GM12892 (cell line): ENCODE data around the gene SLC2A4.

ENCODE experiments used
- DNase-seq: peaks from one replicate; pipeline ENCODE4 v3.0.0; 2011; ENCODE audit not compliant: insufficient read length
- FAIRE-seq: peaks from 2 replicates; lab custom pipeline; 2011; peaks lifted over from hg19 to GRCh38; lab: Jason Lieb, UNC
- POLR2A ChIP-seq: IDR thresholded peaks from 2 replicates; pipeline ENCODE4 v1.6.1; 2011; ENCODE audit warnings: low read depth, low read length, control low read depth
- POLR2AphosphoS5 ChIP-seq: IDR thresholded peaks from 2 replicates; pipeline ENCODE4 v1.6.1; 2011; ENCODE audit warnings: low read depth, low read length, control low read depth
- TAF1 ChIP-seq: IDR thresholded peaks from 2 replicates; pipeline ENCODE4 v1.6.1; 2011; ENCODE audit warnings: low read depth, mild to moderate bottlenecking, control low read depth, low read length, borderline replicate concordance

SLC2A4 gene

DNA sequence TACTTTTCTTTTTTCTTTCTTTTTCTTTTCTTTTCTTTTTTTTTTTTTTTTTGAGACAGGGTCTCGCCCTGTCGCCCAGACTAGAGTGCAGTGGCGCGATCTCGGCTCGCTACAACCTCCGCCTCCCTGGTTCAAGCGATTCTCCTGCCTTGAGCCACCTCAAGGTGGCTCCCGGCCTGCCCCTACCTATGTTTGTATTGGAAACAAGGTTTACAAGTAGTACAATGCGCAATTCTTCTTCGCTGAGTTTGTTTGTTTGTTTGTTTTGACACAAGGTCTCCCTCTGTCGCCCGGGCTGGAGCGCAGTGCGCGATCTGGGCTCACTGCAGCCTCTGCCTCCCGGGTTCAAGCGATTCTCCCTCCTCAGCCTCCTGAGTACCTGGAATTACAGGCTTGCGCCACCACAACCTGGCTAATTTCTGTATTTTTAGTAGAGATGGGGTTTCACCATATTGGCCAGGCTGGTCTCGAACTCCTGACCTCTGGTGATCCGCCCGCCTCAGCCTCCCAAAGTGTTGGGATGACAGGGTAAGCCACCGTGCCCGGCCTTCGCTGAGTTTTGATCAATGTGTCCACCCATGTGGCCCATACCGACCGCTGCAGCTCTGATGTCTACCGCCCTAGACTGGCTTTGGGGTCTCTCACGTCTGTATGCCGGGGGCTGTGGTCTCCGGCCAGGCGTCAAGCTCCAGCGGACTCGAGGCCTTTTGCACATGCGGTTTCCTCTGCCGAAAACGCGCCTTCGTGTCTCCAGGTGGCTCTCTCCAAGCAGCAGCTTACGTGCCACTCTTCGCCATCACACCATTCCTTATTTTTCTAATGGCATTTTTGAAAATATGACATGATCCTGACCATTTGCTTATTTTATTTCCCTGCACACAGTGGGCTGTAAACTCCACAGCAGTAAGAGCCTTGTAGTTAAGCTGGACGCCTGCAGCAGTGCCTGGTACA, 14.0 kb downstream of the SLC2A4 start:
- no peak for DNase-seq
- TF ChIP-seq TAF1 (no peak), POLR2A (no peak), POLR2AphosphoS5 (no peak)
- FAIRE-seq = no peak

DNA sequence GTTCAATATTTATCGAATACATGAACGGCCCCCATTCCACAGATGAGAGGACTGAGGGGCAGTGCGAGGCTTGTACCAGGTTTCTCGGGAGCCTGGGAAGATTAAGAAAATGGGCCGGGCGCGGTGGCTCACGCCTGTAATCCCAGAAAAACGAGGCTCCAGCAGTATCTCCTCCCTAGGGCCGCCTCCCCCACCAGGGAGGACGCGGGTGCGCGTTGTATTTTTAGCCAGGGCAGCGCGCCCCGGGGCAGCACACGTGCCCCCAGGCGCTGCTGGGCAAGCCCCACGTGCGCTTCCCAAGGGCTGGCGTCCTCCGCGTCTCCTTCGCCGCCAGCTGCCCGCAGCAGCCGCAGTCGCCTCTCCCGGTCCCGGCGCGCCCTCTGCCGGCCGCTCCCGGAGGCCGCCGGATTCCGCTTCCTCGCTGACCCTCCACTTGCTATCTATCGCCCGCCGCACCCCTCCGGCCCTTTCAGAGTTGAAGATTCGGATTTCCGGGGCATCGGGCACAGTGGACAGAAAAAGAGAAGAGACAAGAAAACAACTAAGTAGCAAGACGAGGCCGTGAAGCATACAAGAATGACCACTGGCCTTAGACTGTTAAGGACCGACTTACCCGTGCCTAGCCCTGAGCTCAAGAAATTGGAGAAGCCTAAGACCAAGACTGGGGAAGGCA, 14.8 kb downstream of the SLC2A4 start:
- peak; percentile 81 for DNase-seq
- TF ChIP-seq POLR2AphosphoS5 (no peak), TAF1 (no peak), POLR2A (no peak)
- peak; percentile 85 for FAIRE-seq

DNA sequence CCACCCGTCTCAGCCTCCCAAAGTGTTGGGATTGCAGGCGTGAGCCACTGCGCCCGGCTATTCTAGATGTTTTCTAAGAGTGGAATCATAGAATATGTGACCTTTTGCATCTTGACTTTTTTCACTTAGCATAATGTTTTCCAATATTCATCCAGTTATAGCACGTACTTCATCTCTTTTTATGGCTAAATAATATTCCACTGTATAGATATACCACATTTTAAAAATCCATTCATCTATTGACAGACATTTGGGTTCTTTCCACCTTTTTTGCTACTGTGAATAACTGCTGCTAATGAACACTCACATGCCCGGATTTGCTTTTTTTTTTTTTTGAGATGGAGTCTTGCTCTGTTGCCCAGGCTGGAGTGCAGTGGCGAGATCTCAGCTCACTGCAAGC, 22.7 kb downstream of the SLC2A4 start:
- DNase-seq (no peak), FAIRE-seq (no peak)
- TF ChIP-seq POLR2A (no peak), TAF1 (no peak), POLR2AphosphoS5 (no peak)

DNA sequence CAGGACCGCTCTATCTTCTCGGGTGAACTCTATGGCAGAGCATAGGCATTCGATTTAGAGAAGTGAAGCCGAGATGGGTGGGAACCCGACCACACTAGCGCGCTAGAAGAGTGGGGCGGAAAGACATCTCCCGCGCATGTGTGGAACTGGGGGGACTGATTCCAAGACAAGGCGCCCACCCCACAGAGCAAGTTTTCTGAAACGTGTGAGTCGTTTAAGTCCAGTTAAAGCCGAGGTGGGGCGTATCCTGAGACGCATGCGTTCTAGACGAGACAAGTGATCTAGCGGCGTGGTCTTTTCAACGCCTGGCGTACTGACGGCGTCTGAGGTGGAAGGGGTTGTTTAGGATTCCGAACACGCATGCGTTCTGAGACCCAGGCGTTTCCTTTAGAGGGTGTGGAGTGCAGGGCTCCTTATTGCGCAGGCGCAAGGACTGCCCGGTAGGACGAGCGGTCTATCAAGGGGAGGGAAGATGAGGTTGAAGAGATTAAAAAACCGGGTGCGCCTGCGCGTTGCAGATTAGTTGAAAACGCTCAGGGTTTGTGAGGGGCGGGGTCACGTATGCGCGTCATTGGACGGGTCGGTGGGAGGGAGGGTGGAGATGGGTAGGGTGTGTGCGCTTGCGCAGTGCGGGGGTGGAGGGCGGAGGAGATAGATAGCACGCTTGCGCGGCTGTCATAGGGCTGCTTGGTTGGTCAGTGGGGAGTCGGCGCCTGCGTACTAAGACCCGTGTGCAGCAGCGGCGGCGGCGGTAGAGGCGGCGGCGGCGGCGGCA, 25.6 kb downstream of the SLC2A4 start, which contains the start of gene EIF5A:
TSS of gene EIF5A (plus strand) at position 718 of the 775 bp plus-strand sequence. CDS start 2,008 bp downstream, outside the sequence.
- DNase-seq (peak; percentile 95), FAIRE-seq (peak; percentile 99)
- TF ChIP-seq TAF1 = no peak; the same call in 1 of the 2 replicates
- TF ChIP-seq POLR2A = peak; percentile 85
- TF ChIP-seq POLR2AphosphoS5 = peak; percentile 73

DNA sequence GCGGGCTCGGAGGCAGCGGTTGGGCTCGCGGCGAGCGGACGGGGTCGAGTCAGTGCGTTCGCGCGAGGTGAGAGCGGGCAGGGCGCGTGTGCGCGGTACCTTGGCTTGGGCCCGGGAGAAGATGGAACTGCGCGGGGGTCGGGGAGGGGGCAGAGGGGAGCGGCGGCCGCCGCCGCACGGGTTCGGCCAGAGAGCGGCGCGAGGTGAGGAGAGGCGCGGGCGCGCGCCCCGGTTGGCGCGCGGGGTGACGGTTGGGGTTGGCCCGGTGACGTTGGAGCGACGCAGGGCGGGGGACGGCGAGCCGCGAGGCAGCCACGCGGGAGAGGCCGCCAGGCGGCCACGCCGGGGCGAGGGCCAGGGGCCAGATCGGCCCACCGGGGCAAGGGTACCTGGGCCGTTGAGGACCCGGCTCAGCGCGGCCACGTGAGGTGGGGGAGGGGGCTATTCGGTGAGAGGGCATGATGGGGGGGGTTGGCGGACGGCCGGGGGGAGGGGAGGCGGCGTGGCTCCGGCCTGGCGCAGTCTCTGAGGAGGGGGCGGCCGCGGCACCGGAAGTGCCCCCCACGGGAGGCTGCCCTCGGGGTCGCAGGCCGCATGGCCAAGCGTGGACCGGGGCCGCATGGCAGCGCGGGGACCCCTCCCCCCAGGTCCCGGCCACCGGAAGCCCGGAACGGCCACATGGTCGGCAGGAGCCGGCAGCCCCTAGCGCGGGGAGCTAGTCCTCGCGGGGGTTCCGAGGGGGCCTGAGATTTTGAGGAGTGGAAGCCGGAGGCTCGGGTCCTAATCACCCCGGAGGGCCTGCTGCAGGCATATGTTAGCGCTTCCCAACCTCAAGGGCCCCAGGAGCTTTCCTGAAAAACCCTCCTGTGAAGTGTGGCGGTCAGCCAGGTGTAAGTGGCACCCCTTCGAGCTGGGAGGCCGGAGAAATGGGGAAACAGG, 26.4 kb downstream of the SLC2A4 start:
- no peak for DNase-seq
- FAIRE-seq = peak; percentile 48
- TF ChIP-seq POLR2A = peak; percentile 35; the same call in 1 of the 2 replicates
- 0 out of 2 replicates have a peak, but pooled peaks have one; percentile 6 for TF ChIP-seq POLR2AphosphoS5
- no peak; the same call in 1 of the 2 replicates for TF ChIP-seq TAF1

DNA sequence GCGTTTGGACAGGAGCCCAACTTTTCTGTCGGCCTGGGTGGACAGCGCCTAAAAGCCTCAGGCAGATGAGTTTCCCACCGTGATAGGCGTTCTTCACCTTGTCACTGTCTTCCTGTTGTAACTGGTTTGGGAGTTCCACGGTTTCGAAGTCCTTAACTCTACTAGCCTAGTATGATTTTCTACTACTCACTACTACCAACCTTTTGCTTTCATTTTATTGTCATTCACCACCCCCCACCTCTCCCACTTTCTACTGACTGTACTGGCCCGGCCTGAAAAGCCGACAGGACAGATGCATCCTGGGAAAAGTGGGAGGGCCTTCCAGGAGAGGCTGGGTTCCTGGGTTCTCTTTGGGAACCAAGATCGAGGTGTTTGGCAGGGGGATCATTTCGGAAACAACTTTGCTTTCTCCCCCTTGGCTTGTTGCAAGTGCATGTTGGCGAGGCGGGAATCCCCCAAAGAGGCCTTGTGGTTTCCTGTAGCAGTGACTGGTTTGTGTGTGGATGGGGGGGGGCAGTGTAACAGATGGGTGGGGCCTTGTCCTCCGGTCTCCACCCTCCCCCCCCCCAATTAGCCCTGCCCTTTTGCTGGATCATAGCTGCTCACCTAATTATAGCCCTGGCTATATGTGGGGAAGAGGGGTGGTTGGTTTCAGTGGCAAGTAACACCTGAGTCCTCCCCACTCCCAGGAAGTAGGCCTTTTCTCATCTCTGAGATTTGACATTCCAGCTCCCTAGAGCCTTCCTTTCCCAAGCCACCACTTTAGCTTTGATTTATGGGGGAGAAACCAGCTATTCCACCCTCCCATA, 27.3 kb downstream of the SLC2A4 start:
- peak; percentile 93 for FAIRE-seq
- peak; percentile 67 for DNase-seq
- TF ChIP-seq POLR2AphosphoS5 (peak; percentile 80), POLR2A (peak; percentile 72), TAF1 (no peak)

DNA sequence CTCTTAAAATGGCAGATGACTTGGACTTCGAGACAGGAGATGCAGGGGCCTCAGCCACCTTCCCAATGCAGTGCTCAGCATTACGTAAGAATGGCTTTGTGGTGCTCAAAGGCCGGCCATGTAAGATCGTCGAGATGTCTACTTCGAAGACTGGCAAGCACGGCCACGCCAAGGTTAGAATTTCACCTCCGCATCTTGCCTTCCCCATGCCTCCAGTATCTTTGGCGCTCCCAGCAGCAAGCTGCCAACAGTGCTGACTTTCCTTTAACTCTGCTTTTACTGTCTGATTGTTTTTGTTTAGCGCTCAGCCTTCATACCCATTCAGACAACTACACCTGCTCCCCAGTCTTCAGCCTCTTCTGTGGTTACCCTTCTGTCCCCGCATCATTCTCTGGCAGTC, 28.1 kb downstream of the SLC2A4 start:
- DNase-seq (no peak), FAIRE-seq (no peak)
- TF ChIP-seq POLR2AphosphoS5 = 0 out of 2 replicates have a peak, but pooled peaks have one; percentile 7
- TF ChIP-seq POLR2A = 0 out of 2 replicates have a peak, but pooled peaks have one; percentile 31
- TF ChIP-seq TAF1 = no peak

DNA sequence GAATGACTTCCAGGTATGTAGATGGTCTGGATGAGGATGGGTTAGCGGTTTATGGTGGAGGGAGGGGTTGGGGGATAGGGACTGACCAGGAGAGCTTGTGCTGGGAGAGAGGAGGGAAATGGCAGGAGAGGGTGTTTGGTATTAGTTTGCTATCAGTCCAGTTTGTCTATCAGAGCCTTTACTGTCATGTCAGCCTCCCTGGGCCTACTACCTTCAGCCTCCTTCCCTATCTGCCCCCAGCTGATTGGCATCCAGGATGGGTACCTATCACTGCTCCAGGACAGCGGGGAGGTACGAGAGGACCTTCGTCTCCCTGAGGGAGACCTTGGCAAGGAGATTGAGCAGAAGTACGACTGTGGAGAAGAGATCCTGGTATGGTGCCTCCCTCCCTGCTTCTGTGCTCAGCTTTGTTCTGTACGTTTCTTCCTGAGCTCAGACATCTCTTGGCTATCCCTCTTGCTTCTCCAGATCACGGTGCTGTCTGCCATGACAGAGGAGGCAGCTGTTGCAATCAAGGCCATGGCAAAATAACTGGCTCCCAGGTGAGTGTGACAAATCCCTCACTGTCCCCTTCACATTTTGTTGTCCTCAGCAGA, 29.7 kb downstream of the SLC2A4 start:
- DNase-seq (no peak), FAIRE-seq (no peak)
- no peak for TF ChIP-seq TAF1
- no peak for TF ChIP-seq POLR2A
- TF ChIP-seq POLR2AphosphoS5 = no peak; the same call in 1 of the 2 replicates
